ENCODE data around the gene ZBTB6. TPM values are rescaled to one million over a fixed set of nuclear protein-coding genes. Genes with fewer than 3 reads are reported as not detected.

The ZBTB6 gene
- total RNA-seq, 4 donors from 2014 or later = 5.2 to 10.1 (median 8.7) TPM

- H3K36me3 ChIP-seq = peaks cover 0 to 3% (median 0%) of the 10 kb centered on the region in 4 donors
- no peaks in the 10 kb centered on the region for H3K9me3 ChIP-seq
- TF ChIP-seq POLR2A (IDR thresholded peaks at IDR 0.05) (peak; percentile 68), CTCF (IDR thresholded peaks at IDR 0.05) (no peak), POLR2AphosphoS5 (IDR thresholded peaks at IDR 0.05) (peak; percentile 61 to 81 (median 63)), EP300 (IDR thresholded peaks at IDR 0.05; ENCODE audit: low read depth) (no peak)
- peak within 1 kb of the TSS; percentile 87 to 92 (median 90) for H3K27ac ChIP-seq
- H3K4me1 ChIP-seq = peaks cover 6 to 35% (median 23%) of the 10 kb centered on the region in 4 donors
- in situ Hi-C loops (cut with MboI; ENCODE audit: low pct_ligation_motif_present in 1 of 4, low pct_unique_long_range_greater_than_20kb in 1 of 4, low sequenced_read_pairs in 3 of 4) = no loop called here
- WGBS, 2 donors (ENCODE audit: low coverage in 1 of 2) = 0% methylated on average over 2 to 47 of the region's 51 CpGs
- H3K27me3 ChIP-seq = no peaks in the 10 kb centered on the region
- peak; percentile 96 for DNase-seq
- intact Hi-C loops (cut with DNase I; ENCODE audit: low total_unique reads) = no loop called here
- H3K4me3 ChIP-seq = peak within 1 kb of the TSS; percentile 85 to 95 (median 89)
Measured at GRCh38 chr9:122931226-122932121, 18.4 kb upstream of the ZBTB6 start, which contains the start of gene ZBTB26. TSS of gene ZBTB26 (minus strand) at chr9:122931512. CDS start at chr9:122919934, 11,578 bp downstream.

GRCh38 chr9:122930541-122931225 is 17.6 kb upstream of the ZBTB6 start:
- no peak for DNase-seq
- no peak for TF ChIP-seq POLR2A (IDR thresholded peaks at IDR 0.05)
- TF ChIP-seq POLR2AphosphoS5 (IDR thresholded peaks at IDR 0.05) = no peak
- no peak for TF ChIP-seq EP300 (IDR thresholded peaks at IDR 0.05; ENCODE audit: low read depth)
- no peak for TF ChIP-seq CTCF (IDR thresholded peaks at IDR 0.05)
- no peaks in the 10 kb centered on the region for H3K9me3 ChIP-seq
- H3K27ac ChIP-seq = peak overlapping the region; percentile 87 to 92 (median 90)
- peaks cover 6 to 35% (median 23%) of the 10 kb centered on the region in 4 donors for H3K4me1 ChIP-seq
- peak overlapping the region; percentile 85 to 95 (median 89) for H3K4me3 ChIP-seq
- no peaks in the 10 kb centered on the region for H3K36me3 ChIP-seq
- intact Hi-C loops (cut with DNase I; ENCODE audit: low total_unique reads) = no loop called here
- H3K27me3 ChIP-seq = no peaks in the 10 kb centered on the region
- 28 to 38% methylated on average over 5 to 10 of the region's 10 CpGs for WGBS, 2 donors (ENCODE audit: low coverage in 1 of 2)
- in situ Hi-C loops (cut with MboI; ENCODE audit: low pct_ligation_motif_present in 1 of 4, low pct_unique_long_range_greater_than_20kb in 1 of 4, low sequenced_read_pairs in 3 of 4) = no loop called here

GRCh38 chr9:122929796-122930354 is 16.8 kb upstream of the ZBTB6 start:
- in situ Hi-C loops (cut with MboI; ENCODE audit: low pct_ligation_motif_present in 1 of 4, low pct_unique_long_range_greater_than_20kb in 1 of 4, low sequenced_read_pairs in 3 of 4) (no loop called here), intact Hi-C loops (cut with DNase I; ENCODE audit: low total_unique reads) (no loop called here)
- no peak overlapping the region for H3K27ac ChIP-seq
- no peak for DNase-seq
- 81% methylated on average over 1 of the region's 1 CpG; no CpG with 5 or more reads in 1 of the 2 donors for WGBS, 2 donors (ENCODE audit: low coverage in 1 of 2)
- H3K36me3 ChIP-seq = no peaks in the 10 kb centered on the region
- peaks cover 6 to 35% (median 23%) of the 10 kb centered on the region in 4 donors for H3K4me1 ChIP-seq
- H3K4me3 ChIP-seq = no peak overlapping the region
- TF ChIP-seq CTCF (IDR thresholded peaks at IDR 0.05) (no peak), EP300 (IDR thresholded peaks at IDR 0.05; ENCODE audit: low read depth) (no peak), POLR2A (IDR thresholded peaks at IDR 0.05) (no peak), POLR2AphosphoS5 (IDR thresholded peaks at IDR 0.05) (no peak)
- H3K9me3 ChIP-seq = no peaks in the 10 kb centered on the region
- no peaks in the 10 kb centered on the region for H3K27me3 ChIP-seq

GRCh38 chr9:122923947-122924346 is 10.8 kb upstream of the ZBTB6 start:
- intact Hi-C loops (cut with DNase I; ENCODE audit: low total_unique reads) = no loop called here
- no peaks in the 10 kb centered on the region for H3K9me3 ChIP-seq
- DNase-seq = no peak
- 85 to 93% methylated on average over 3 of the region's 3 CpGs for WGBS, 2 donors (ENCODE audit: low coverage in 1 of 2)
- H3K4me1 ChIP-seq = no peaks in the 10 kb centered on the region
- H3K36me3 ChIP-seq = peaks cover 0 to 5% (median 0%) of the 10 kb centered on the region in 4 donors
- no peak for TF ChIP-seq POLR2AphosphoS5 (IDR thresholded peaks at IDR 0.05)
- H3K27me3 ChIP-seq = no peaks in the 10 kb centered on the region
- in situ Hi-C loops (cut with MboI; ENCODE audit: low pct_ligation_motif_present in 1 of 4, low pct_unique_long_range_greater_than_20kb in 1 of 4, low sequenced_read_pairs in 3 of 4) = no loop called here
- H3K27ac ChIP-seq = no peak overlapping the region
- H3K4me3 ChIP-seq = no peak overlapping the region
